Inflammatory macrophage treated with lipopolysaccharide for 4 hours (primary cell): ENCODE results near the gene YEATS4.

Experiments used
- DNase-seq: peaks from one replicate; pipeline ENCODE4 v3.0.0-alpha.2; 2020

YEATS4 gene

GRCh38 chr12:69440016-69440415 lies 80.5 kb downstream of the YEATS4 start:
- no peak for DNase-seq
